MM.1S (cell line): ENCODE measurements around the gene SNX1.
A peak's percentile ranks its signal among the peaks of the same experiment; 100 is the strongest.

ENCODE experiments used
- DNase-seq: peaks from one replicate; pipeline ENCODE4 v3.0.0-alpha.2; 2015
- H2AFZ ChIP-seq: fragments of 300-600 bp; sonication (generic); 2 replicates; pipeline ENCODE4 v1.6.0; 2016; ENCODE audit warnings: antibody characterized with exemption, low read length
- H3F3A ChIP-seq: fragments of 300-600 bp; sonication (generic); 2 replicates; pipeline ENCODE4 v1.6.1; 2016; ENCODE audit warnings: mild to moderate bottlenecking, antibody characterized with exemption, low read length, moderate library complexity, mixed read lengths; ENCODE audit not compliant: insufficient read depth
- H3K27ac ChIP-seq: fragments of 300-600 bp; sonication (generic); 2 replicates; pipeline ENCODE4 v1.5.1; 2016; ENCODE audit warnings: mild to moderate bottlenecking, low read length
- H3K27me3 ChIP-seq: fragments of 300-600 bp; sonication (generic); replicated peaks from 2 replicates; pipeline ENCODE4 v1.6.0; 2016; ENCODE audit warnings: low read length; ENCODE audit not compliant: insufficient read depth
- H3K36me3 ChIP-seq: fragments of 300-600 bp; sonication (generic); replicated peaks from 2 replicates; pipeline ENCODE4 v1.6.1; 2016; ENCODE audit warnings: mild to moderate bottlenecking, low read length, mixed read lengths; ENCODE audit not compliant: insufficient read depth
- H3K4me1 ChIP-seq: fragments of 300-600 bp; sonication (generic); 2 replicates; pipeline ENCODE4 v1.6.1; 2016; ENCODE audit warnings: low read length, mixed read lengths
- H3K4me2 ChIP-seq: fragments of 300-600 bp; sonication (generic); 2 replicates; pipeline ENCODE4 v1.6.0; 2016; ENCODE audit warnings: low read depth, low read length
- H3K4me3 ChIP-seq: fragments of 300-600 bp; sonication (generic); 2 replicates; pipeline ENCODE4 v1.5.1; 2016; ENCODE audit warnings: low read length, mixed read lengths
- H3K79me2 ChIP-seq: fragments of 300-600 bp; sonication (generic); 2 replicates; pipeline ENCODE4 v1.6.1; 2016; ENCODE audit warnings: mixed run types, low read length, mixed read lengths
- H3K9ac ChIP-seq: fragments of 300-600 bp; sonication (generic); 2 replicates; pipeline ENCODE4 v1.6.1; 2016; ENCODE audit warnings: low read length, mixed read lengths
- H3K9me2 ChIP-seq: fragments of 300-600 bp; sonication (generic); replicated peaks from 2 replicates; pipeline ENCODE4 v1.6.1; 2016; ENCODE audit warnings: mild to moderate bottlenecking, low read length, mixed read lengths; ENCODE audit not compliant: insufficient read depth
- H3K9me3 ChIP-seq: fragments of 300-600 bp; sonication (generic); replicated peaks from 2 replicates; pipeline ENCODE4 v1.6.1; 2016; ENCODE audit warnings: mild to moderate bottlenecking, low read length, mixed read lengths; ENCODE audit not compliant: insufficient read depth
- H4K20me1 ChIP-seq: fragments of 300-600 bp; sonication (generic); 2 replicates; pipeline ENCODE4 v1.6.1; 2016; ENCODE audit warnings: mild to moderate bottlenecking, low read length, moderate library complexity, mixed read lengths; ENCODE audit not compliant: insufficient read depth
- EZH2 ChIP-seq: fragments of 300-600 bp; sonication (generic); optimal IDR thresholded peaks from 2 replicates; pipeline ENCODE3; 2017; ENCODE audit warnings: low read depth, mild to moderate bottlenecking, antibody characterized with exemption, low read length, mixed read lengths
- EZH2phosphoT487 ChIP-seq: fragments of 300-600 bp; sonication (generic); IDR thresholded peaks from 2 replicates; pipeline ENCODE4 v1.6.1; 2018; ENCODE audit warnings: antibody characterized with exemption, low read length
- TF ChIP-seq, protein P1 (sequence below): fragments of 300-600 bp; sonication (generic); IDR thresholded peaks from 2 replicates; pipeline ENCODE4 v1.5.1; 2016; ENCODE audit warnings: antibody characterized with exemption, low read length, mixed read lengths

The SNX1 gene

DNA sequence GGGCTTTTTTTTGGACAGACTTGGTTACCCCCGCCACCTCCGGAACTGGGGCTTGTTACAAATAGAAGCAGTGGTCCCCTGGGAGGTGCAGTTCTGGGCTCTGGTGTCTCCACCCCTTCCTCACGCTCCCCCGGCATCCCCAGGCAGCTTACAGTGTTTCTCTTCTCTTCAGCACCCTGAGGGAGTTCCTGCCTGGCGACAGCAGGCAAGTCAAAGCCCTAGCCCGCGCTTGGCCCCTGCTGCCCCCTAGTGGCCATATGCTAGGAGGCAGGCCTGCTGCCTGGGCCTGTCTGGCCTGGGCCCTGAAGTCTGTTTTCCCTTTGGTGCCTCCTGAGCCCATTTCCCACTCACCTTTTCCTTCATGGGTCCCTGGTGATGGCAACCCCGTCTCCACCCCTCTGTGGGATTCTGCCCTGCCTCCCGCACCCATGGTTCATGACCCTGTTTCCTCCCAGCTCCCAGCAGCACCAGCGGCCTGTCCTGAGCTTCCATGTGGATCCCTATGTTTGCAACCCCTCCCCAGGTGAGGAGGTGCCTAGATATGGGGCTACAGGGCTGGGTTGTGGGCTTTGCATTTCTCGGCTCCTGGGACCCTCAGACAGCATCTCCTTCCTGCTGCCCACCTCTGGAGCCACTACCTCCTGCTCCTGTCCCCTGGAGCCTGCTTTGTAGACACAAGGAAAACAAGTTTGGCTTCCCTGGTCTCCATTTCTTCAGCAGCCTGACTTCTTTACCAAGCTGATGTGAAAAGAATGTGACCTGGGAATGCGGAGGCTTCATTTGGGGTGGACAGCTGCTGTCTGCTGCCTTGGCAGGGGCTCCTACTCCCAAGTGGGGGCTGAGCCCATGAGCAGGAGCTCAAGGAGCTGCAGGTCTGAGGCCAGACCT, 57.9 kb downstream of the SNX1 start:
- H4K20me1 ChIP-seq = peaks cover 7% of the 10 kb centered on the region; the same call in 1 of the 2 replicates
- peaks cover 28% of the 10 kb centered on the region for H3K79me2 ChIP-seq
- H3K4me3 ChIP-seq = peak overlapping the region; percentile 82
- TF ChIP-seq, protein P1, sequence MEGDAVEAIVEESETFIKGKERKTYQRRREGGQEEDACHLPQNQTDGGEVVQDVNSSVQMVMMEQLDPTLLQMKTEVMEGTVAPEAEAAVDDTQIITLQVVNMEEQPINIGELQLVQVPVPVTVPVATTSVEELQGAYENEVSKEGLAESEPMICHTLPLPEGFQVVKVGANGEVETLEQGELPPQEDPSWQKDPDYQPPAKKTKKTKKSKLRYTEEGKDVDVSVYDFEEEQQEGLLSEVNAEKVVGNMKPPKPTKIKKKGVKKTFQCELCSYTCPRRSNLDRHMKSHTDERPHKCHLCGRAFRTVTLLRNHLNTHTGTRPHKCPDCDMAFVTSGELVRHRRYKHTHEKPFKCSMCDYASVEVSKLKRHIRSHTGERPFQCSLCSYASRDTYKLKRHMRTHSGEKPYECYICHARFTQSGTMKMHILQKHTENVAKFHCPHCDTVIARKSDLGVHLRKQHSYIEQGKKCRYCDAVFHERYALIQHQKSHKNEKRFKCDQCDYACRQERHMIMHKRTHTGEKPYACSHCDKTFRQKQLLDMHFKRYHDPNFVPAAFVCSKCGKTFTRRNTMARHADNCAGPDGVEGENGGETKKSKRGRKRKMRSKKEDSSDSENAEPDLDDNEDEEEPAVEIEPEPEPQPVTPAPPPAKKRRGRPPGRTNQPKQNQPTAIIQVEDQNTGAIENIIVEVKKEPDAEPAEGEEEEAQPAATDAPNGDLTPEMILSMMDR = peak; percentile 98
- TF ChIP-seq EZH2phosphoT487 (no peak), EZH2 (no peak)
- no peaks in the 10 kb centered on the region for H3K27me3 ChIP-seq
- no peaks in the 10 kb centered on the region for H3K9me3 ChIP-seq
- no peaks in the 10 kb centered on the region for H3K9me2 ChIP-seq
- peak overlapping the region; percentile 88 for H3K4me2 ChIP-seq
- peaks cover 14% of the 10 kb centered on the region; the same call in 1 of the 2 replicates for H3K36me3 ChIP-seq
- H3K9ac ChIP-seq = peak overlapping the region; percentile 71; the same call in 1 of the 2 replicates
- H3K27ac ChIP-seq = peak overlapping the region; percentile 57; the same call in 1 of the 2 replicates
- peaks cover 12% of the 10 kb centered on the region for H3K4me1 ChIP-seq
- DNase-seq = peak; percentile 91
- peaks cover 70% of the 10 kb centered on the region for H3F3A ChIP-seq
- peak overlapping the region; percentile 91 for H2AFZ ChIP-seq

DNA sequence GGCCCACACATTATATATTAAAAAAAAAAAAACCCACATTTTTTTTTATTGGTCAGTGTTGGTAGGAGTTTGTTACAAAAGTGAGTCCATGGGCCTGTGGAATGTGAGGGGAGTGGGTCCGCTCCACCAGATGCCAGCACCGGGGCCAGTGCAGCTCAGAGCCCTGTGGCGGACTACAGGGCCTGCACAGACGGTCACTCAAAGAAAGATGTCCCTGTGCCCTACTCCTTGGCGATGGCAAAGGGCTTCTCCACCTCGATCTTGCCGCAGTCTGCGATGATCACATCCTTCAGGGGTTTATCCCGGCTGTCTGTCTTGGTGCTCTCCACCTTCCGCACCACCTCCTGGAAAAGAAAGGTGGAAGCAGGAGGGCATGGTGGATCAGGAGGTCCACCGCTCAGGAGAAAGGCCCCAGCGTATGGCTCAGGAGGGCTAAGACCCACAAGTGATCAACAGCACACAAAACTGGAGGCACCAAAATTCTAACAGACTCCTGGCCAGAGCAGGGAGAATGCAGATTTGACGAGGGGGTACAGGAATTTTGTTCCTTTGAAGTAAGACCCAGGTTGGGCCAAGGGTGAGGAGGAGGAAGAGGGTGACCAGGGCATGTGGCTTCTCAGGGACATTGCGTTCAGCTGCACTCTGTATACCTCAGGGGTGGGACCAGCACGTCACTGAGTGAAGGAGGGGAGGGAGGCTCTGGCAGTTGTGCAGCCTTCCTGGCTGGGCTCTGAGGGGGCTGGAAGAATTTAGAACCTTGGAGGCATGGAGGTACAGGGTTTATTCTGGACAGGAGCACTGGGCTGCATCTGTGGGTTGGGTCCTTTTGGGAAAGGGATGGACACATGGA, 60.2 kb downstream of the SNX1 start:
- Histone ChIP-seq H3K27me3 (no peaks in the 10 kb centered on the region), H3K27ac (no peak overlapping the region), H3F3A (peaks cover 74% of the 10 kb centered on the region), H3K9me2 (no peaks in the 10 kb centered on the region), H3K79me2 (peaks cover 51% of the 10 kb centered on the region), H2AFZ (no peak overlapping the region), H3K4me2 (no peak overlapping the region), H3K9me3 (no peaks in the 10 kb centered on the region), H3K9ac (no peak overlapping the region), H3K4me1 (peaks cover 19% of the 10 kb centered on the region), H4K20me1 (peaks cover 15% of the 10 kb centered on the region), H3K36me3 (peaks cover 23% of the 10 kb centered on the region), H3K4me3 (no peak overlapping the region)
- no peak for DNase-seq
- TF ChIP-seq, protein P1 = no peak
- TF ChIP-seq EZH2phosphoT487 (no peak), EZH2 (no peak)

DNA sequence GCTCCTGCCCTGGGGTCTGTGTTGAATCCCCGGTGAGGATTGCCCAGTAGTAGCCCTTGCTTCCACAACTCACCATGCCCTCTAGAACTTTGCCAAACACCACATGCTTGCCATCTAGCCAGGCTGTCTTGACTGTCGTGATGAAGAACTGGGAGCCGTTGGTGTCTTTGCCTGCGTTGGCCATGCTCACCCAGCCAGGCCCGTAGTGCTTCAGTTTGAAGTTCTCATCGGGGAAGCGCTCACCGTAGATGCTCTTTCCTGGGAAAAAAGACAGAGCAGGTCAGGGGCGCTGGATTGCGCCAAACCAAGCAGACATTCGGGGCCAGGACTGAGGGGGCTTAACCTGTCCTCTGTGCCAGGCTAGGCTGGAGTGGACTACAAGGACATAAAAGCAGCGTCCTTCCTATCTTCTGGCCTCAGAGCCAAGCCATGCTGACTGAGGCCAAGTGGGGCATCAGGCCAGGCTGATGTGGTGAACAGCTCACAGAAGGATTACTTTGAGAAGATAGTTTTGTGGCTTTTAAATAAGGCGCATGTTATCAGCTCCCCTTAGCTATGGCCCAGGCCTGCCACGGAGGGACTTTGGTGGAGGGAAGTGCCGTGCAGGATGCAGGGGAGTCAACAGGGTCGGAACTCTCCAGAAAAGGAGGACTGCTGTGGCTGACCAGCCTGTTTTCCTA, 61.0 kb downstream of the SNX1 start:
- TF ChIP-seq, protein P1 = no peak
- TF ChIP-seq EZH2 (no peak), EZH2phosphoT487 (no peak)
- no peak for DNase-seq
- no peaks in the 10 kb centered on the region for H3K9me2 ChIP-seq
- peaks cover 70% of the 10 kb centered on the region for H3F3A ChIP-seq
- no peak overlapping the region for H3K4me3 ChIP-seq
- H3K36me3 ChIP-seq = peaks cover 23% of the 10 kb centered on the region
- H3K4me2 ChIP-seq = no peak overlapping the region
- H3K9me3 ChIP-seq = no peaks in the 10 kb centered on the region
- H3K27me3 ChIP-seq = no peaks in the 10 kb centered on the region
- no peak overlapping the region for H3K9ac ChIP-seq
- peaks cover 18% of the 10 kb centered on the region for H3K4me1 ChIP-seq
- peaks cover 15% of the 10 kb centered on the region for H4K20me1 ChIP-seq
- H2AFZ ChIP-seq = no peak overlapping the region
- H3K79me2 ChIP-seq = peaks cover 58% of the 10 kb centered on the region
- H3K27ac ChIP-seq = no peak overlapping the region
